CD4-positive, alpha-beta T cell treated with Interleukin-17A for 4 hours (primary cell): ENCODE measurements around the gene SLC35G4.
"Not testable (repeated sequence)": the region's sequence is repeated elsewhere in the genome, so short reads cannot be mapped to it uniquely, and the experiment has no call there.

Experiments
- DNase-seq: peaks from one replicate; pipeline ENCODE4 v3.0.0-alpha.2; 2020; ENCODE audit warnings: mixed read lengths

Gene SLC35G4

GRCh38 chr18:11609488-11609887 lies at the start of gene SLC35G4:
SLC35G4 (plus strand) TSS chr18:11609596; CDS start chr18:11609596, 0 bp downstream.
- DNase-seq, result not testable (repeated sequence)

- no peak for DNase-seq
Measured at GRCh38 chr18:11561293-11561692, 48.1 kb upstream of the SLC35G4 start.

GRCh38 chr18:11565716-11566115 lies 43.7 kb upstream of the SLC35G4 start:
- no peak for DNase-seq

DNA sequence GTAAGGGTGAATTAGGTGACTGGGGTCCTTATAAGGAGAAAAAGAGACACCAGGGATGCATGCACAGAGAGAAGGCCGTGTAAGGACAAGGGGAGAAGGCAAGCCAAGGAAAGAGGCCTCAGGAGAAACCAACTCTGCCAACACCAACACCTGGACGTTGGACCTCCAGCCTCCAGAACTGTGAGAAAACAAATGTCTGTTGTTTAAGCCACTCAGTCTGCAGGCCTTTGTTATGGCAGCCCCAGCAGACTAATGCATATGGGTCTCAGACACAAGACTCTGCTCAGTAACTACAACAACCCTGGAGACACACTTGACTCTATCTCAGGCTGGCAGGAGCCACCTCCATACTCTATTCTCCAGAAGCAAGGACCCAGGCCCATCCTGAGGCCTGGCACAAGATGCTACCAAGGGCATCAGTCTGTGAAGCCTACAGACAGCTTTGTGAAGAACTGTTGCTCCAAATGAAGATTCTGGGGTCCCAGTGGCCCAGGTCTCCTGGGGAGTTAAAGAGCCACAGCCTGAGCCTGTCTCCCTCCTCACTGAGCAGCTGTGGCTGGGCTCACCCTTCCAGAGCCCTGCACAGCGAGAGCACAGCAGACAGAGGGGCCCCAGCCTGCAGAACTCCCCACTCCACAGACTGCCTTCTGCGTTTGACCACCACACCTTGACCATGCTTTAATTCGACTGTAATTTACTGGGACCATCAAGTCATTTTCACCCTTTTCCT lies 43.0 kb upstream of the SLC35G4 start:
- DNase-seq, result no peak

GRCh38 chr18:11567396-11567795 lies 42.0 kb upstream of the SLC35G4 start:
- no peak for DNase-seq

- no peak for DNase-seq
Measured at GRCh38 chr18:11570073-11570588, 39.3 kb upstream of the SLC35G4 start.

- no peak for DNase-seq
Measured at GRCh38 chr18:11570769-11571412, 38.5 kb upstream of the SLC35G4 start.

- no peak for DNase-seq
Measured at GRCh38 chr18:11572201-11572600, 37.2 kb upstream of the SLC35G4 start.

- DNase-seq, result no peak
Measured at GRCh38 chr18:11574545-11574944, 34.9 kb upstream of the SLC35G4 start.

DNA sequence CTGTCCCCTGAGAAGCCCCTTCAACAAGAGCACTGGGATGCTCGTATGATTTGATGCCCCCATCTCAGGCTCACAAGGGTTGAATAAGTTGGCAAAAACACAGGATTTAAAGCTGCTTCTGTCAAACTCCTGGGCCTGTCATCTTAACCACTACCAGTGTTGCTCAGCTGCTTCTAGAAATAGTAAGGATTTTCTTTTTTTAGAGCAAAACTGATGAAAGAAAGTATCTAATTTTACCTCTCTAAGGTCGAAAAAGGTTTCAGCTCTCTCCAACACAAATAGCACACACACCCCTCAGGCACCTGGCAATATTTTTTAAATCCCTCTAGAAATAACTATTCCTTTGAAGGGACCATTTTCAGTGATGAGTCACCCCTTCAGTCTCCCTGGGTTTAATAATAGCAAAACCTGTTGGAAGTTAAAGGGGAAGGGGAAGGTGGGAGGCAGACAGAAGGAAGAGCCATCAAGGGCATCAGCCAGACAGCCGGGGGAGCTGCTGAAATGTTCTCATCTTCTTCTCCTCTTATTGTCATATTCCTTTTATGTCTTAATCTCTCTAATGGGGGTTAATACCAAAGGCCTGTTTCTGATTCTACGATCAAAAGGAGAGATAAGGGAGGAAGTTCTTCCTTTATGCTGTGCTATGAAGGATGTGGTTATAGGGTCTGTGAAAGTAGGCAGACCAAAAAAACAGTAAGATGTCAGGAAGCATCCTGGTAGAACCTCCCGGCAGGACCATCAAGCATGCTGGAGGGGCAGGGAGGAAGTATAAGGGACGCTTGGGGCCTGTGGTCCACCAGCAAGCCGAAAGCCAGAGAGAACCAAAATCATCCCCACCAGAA lies 31.9 kb upstream of the SLC35G4 start:
- no peak for DNase-seq

- DNase-seq, result no peak
Measured at GRCh38 chr18:11578799-11579198, 30.6 kb upstream of the SLC35G4 start.

- DNase-seq, result no peak
Measured at GRCh38 chr18:11579916-11580315, 29.5 kb upstream of the SLC35G4 start.

DNA sequence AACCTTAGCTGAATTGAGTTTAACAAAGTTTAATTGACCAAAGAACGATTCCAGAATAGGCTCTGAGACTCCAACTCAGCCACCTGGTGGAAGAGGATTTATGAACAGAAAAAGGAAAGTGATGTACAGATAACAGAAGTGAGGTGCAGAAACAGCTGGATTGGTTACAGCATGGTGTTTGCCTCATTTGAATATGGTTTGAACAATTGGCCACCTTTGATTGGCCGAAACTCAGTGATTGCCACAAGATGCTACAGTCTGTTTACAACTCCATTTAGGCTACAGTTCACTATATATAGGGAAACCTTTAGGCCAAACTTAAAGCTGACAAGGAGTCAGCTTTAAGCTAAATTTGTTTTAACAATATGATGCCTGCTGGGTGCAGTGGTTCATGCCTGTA lies 28.1 kb upstream of the SLC35G4 start:
- DNase-seq, result no peak

DNA sequence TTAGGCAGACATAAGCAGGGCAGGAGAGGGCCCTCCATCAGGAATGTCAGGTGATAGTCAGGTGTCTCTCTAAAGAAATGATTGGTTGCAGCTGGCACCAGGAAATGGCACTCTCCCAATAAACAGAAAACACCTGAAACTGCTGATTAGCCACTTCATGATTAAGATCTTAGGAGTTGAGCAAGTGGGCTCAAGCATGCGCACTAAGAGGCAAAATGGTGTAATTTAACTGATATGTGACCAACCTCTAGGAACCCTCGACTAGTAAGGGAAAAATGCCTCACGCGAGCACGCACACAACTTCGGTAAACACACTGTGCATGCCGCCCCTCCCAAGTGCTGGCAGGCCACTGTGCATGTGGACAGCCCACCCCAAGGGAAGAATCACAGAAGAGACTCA lies 23.8 kb upstream of the SLC35G4 start:
- DNase-seq, result no peak

DNA sequence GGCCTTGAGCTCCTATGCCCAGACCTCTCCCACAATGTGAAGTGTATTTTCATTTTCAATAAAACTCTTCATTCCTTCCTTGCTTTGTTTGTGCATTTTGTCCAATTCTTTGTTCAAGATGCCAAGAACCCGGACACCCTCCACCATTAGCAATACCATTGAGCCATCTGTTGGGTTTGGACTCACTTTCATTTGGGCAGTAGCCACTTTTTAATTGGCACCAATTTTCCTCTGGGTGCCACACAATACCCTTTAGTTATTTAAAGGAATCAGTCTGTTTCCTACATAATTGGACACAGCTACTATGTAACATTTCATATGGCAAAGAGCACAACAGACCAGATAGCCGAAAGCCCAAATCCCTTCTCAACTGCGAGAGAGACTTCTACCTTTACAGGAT lies 22.5 kb upstream of the SLC35G4 start:
- DNase-seq, result no peak

- DNase-seq, result no peak
Measured at GRCh38 chr18:11587432-11587831, 22.0 kb upstream of the SLC35G4 start.

DNA sequence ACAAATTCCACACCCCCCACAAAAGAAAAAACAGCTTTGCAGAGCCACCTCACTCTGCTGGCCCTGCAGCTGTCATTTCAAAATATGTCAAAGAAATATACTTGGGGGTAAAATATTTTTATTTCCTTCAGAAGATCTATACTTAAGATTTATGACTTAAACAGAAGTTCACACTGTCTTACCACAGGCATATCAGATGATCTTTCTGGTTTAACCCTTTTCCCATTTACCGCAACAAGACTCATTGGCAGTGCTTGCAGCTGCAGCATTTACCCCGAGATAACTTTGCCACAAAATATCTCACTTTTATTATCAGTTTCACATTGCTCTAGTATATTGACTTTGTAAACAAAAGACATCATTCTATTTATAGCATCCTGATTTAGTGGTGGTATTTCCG lies 21.6 kb upstream of the SLC35G4 start:
- no peak for DNase-seq

- no peak for DNase-seq
Measured at GRCh38 chr18:11591957-11592356, 17.4 kb upstream of the SLC35G4 start.

GRCh38 chr18:11600321-11600720 lies 9.1 kb upstream of the SLC35G4 start:
- DNase-seq, result no peak

DNA sequence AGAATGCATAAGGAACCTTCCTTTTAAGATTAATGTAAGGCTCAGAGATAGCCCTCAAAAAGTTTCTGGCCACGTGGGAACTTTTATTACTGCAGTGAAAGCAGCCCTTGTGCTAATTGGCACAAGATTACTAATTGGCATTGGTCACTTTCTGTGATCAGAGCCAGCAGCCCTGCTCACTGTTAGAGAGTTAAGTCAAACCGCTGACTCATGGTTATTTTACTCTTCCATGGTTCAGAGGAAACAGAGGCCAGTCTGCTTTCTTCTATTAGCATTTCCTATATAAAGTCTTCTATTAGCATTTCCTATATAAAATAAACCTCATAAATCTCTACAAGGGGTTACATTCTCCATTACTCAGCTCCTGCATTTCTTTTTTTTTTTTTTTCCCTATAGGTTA lies 1.5 kb upstream of the SLC35G4 start:
- DNase-seq, result no peak

GRCh38 chr18:11608618-11609017 lies 778 bp upstream of the SLC35G4 start:
- not testable (repeated sequence) for DNase-seq

GRCh38 chr18:11613073-11613472 lies 3.7 kb downstream of the SLC35G4 start:
- DNase-seq, result not testable (repeated sequence)

GRCh38 chr18:11613611-11614010 lies 4.2 kb downstream of the SLC35G4 start:
- DNase-seq, result not testable (repeated sequence)
